Liver (tissue), 9 donors: Measurements from ENCODE around the gene CAPZB. TPM values are rescaled to one million over a fixed set of nuclear protein-coding genes. Genes with fewer than 3 reads are reported as not detected.

Source experiments
- DNase-seq: peaks from one replicate; pipeline ENCODE4 v3.0.0-alpha.2; 2017; ENCODE audit warnings: low spot score
- H3K27ac ChIP-seq, 2 donors: one replicate each; pipeline ENCODE4 v1.7.0; 2013; ENCODE audit warnings: inconsistent platforms in 2 of 2, low read length in 2 of 2, control low read depth in 1 of 2, low read depth in 1 of 2, mild to moderate bottlenecking in 1 of 2
- H3K27me3 ChIP-seq, 4 donors: one replicate each; pipeline versions ENCODE4 v1.6.1 to v1.7.0; 2013; ENCODE audit warnings: low read length in 3 of 4, inconsistent platforms in 1 of 4, mild to moderate bottlenecking in 1 of 4, moderate library complexity in 1 of 4; ENCODE audit not compliant: control insufficient read depth in 4 of 4, insufficient read depth in 4 of 4
- H3K36me3 ChIP-seq, 4 donors: one replicate each; pipeline versions ENCODE4 v1.6.1 to v1.7.0; 2013; ENCODE audit warnings: low read length in 3 of 4, mild to moderate bottlenecking in 3 of 4, low read depth in 1 of 4, moderate library complexity in 1 of 4; ENCODE audit not compliant: control insufficient read depth in 4 of 4, insufficient read depth in 3 of 4
- H3K4me1 ChIP-seq, 4 donors: one replicate each; pipeline versions ENCODE4 v1.6.1 to v1.7.0; 2013; ENCODE audit warnings: low read length in 3 of 4, mild to moderate bottlenecking in 3 of 4, moderate library complexity in 1 of 4; ENCODE audit not compliant: control insufficient read depth in 4 of 4, insufficient read depth in 4 of 4
- H3K4me3 ChIP-seq, 3 donors: one replicate each; pipeline versions ENCODE4 v1.6.1 to v1.7.0; 2013; ENCODE audit warnings: low read length in 3 of 3, control low read depth in 1 of 3, low read depth in 1 of 3, mild to moderate bottlenecking in 1 of 3
- H3K9ac ChIP-seq, 2 donors: one replicate each; pipeline ENCODE4 v1.7.0; 2013; ENCODE audit warnings: low read length in 2 of 2, mild to moderate bottlenecking in 2 of 2, moderate library complexity in 2 of 2, control low read depth in 1 of 2, low read depth in 1 of 2
- H3K9me3 ChIP-seq, 4 donors: one replicate each; pipeline versions ENCODE4 v1.6.1 to v1.7.0; 2013; ENCODE audit warnings: low read length in 3 of 4; ENCODE audit not compliant: control insufficient read depth in 4 of 4
- ATF3 ChIP-seq: IDR thresholded peaks from 2 replicates; pipeline ENCODE4 v1.6.1; 2016; ENCODE audit warnings: antibody characterized with exemption
- CTCF ChIP-seq: fragments of 150-350 bp; IDR thresholded peaks from 2 replicates; pipeline ENCODE4 v1.5.1; 2017; ENCODE audit warnings: improper control_type of control experiment, low read depth, low read length; ENCODE audit not compliant: missing input control
- EGR1 ChIP-seq, 2 donors: IDR thresholded peaks; 2 replicates each; pipeline ENCODE4 v1.6.1; 2016 to 2018; ENCODE audit warnings: antibody characterized with exemption in 2 of 2, low read depth in 2 of 2
- FOXA1 ChIP-seq: IDR thresholded peaks from 2 replicates; pipeline ENCODE4 v1.6.1; 2016; ENCODE audit warnings: antibody characterized with exemption
- GABPA ChIP-seq, 2 donors: IDR thresholded peaks in 1 of 2; conservative IDR thresholded peaks in 1 of 2; 2 replicates each; pipeline ENCODE4 v1.6.1; 2016; ENCODE audit warnings: antibody characterized with exemption in 2 of 2, mild to moderate bottlenecking in 1 of 2, moderate library complexity in 1 of 2
- HNF4A ChIP-seq, 2 donors: conservative IDR thresholded peaks; 2 replicates each; pipeline ENCODE4 v1.6.1; 2016; ENCODE audit warnings: antibody characterized with exemption in 2 of 2, mild to moderate bottlenecking in 2 of 2
- HNF4G ChIP-seq: IDR thresholded peaks from 2 replicates; pipeline ENCODE4 v1.6.1; 2016; ENCODE audit warnings: antibody characterized with exemption
- JUND ChIP-seq, 2 donors: IDR thresholded peaks; 2 replicates each; pipeline ENCODE4 v1.6.1; 2016; ENCODE audit warnings: antibody characterized with exemption in 2 of 2
- MAX ChIP-seq: IDR thresholded peaks from 2 replicates; pipeline ENCODE4 v1.6.1; 2016; ENCODE audit warnings: antibody characterized with exemption
- NR2F2 ChIP-seq: IDR thresholded peaks from 2 replicates; pipeline ENCODE4 v1.6.1; 2016; ENCODE audit warnings: antibody characterized with exemption
- RAD21 ChIP-seq, 2 donors: IDR thresholded peaks; 2 replicates each; pipeline ENCODE4 v1.6.1; 2016; ENCODE audit warnings: antibody characterized with exemption in 2 of 2, mild to moderate bottlenecking in 2 of 2
- REST ChIP-seq: IDR thresholded peaks from 2 replicates; pipeline ENCODE4 v1.6.1; 2016; ENCODE audit warnings: antibody characterized with exemption, mild to moderate bottlenecking
- SP1 ChIP-seq: IDR thresholded peaks from 2 replicates; pipeline ENCODE4 v1.6.1; 2018; ENCODE audit warnings: antibody characterized with exemption, mild to moderate bottlenecking
- TAF1 ChIP-seq: conservative IDR thresholded peaks from 2 replicates; pipeline ENCODE4 v1.6.1; 2016; ENCODE audit warnings: antibody characterized with exemption, mild to moderate bottlenecking
- YY1 ChIP-seq: IDR thresholded peaks from 2 replicates; pipeline ENCODE4 v1.6.1; 2016; ENCODE audit warnings: antibody characterized with exemption, mild to moderate bottlenecking
- ZBTB33 ChIP-seq: IDR thresholded peaks from 2 replicates; pipeline ENCODE4 v1.6.1; 2016; ENCODE audit warnings: antibody characterized with exemption
- WGBS: extraction: QIAGEN DNeasy Blood & Tissue Kit; methylation state at CpG from one replicate; pipeline ENCODE4 v1.1.7; 2013; 5-methylcytosine and 5-hydroxymethylcytosine counted together
- polyA plus RNA-seq, 2 donors: library from polyadenylated mRNA; stranded (reverse) in 1 of 2; unstranded in 1 of 2; fragments of 200-250 nt in 1 of 2; fragments of >200 nt in 1 of 2; fragmentation: Nextera tagmentation in 1 of 2; extraction: Ambion mirVana in 1 of 2; gene quantifications; one replicate each; pipeline versions ENCODE4 v1.2.1 to v1.2.3, GENCODE V29; 2013 to 2015
- total RNA-seq, 2 donors: library from RNA; depleted of rRNA; stranded (reverse); fragments of >200 nt; gene quantifications; one replicate each; pipeline ENCODE4 v1.2.3, GENCODE V29; 2014
- donor health status: healthy.
- donor health status: healthy.
- donor health status: healthy.
- donor health status: healthy.
- donor health status: healthy.

CAPZB gene
- total and polyA plus RNA-seq, 4 donors: 38.3 to 98.9 (median 51.1) TPM

- Histone ChIP-seq H3K36me3 (no peaks in the 10 kb centered on the region), H3K4me1 (no peaks in the 10 kb centered on the region), H3K27me3 (no peaks in the 10 kb centered on the region), H3K9me3 (no peaks in the 10 kb centered on the region), H3K9ac (no peak overlapping the region), H3K27ac (no peak overlapping the region), H3K4me3 (no peak overlapping the region)
- WGBS: 92% methylated on average over 8 of the region's 8 CpGs
- TF ChIP-seq RAD21 (IDR thresholded peaks at IDR 0.05) (no peak), GABPA (IDR thresholded peaks at IDR 0.05 in 1 of 2, conservative IDR thresholded peaks at IDR 0.05 in 1 of 2) (no peak), HNF4G (no peak), REST (no peak), JUND (IDR thresholded peaks at IDR 0.05) (no peak), SP1 (no peak), MAX (no peak), YY1 (no peak), CTCF (no peak), ZBTB33 (no peak), HNF4A (conservative IDR thresholded peaks at IDR 0.05) (no peak), EGR1 (IDR thresholded peaks at IDR 0.05; ENCODE audit: low read depth in 2 of 2) (no peak)
- no peak for DNase-seq
Observed at GRCh38 chr1:19525607-19526545, 40.5 kb upstream of the CAPZB start.

- Histone ChIP-seq H3K27ac (no peak overlapping the region), H3K4me3 (no peak overlapping the region), H3K4me1 (no peaks in the 10 kb centered on the region), H3K27me3 (no peaks in the 10 kb centered on the region), H3K9ac (no peak overlapping the region), H3K9me3 (no peaks in the 10 kb centered on the region), H3K36me3 (no peaks in the 10 kb centered on the region)
- DNase-seq: no peak
- WGBS: 93% methylated on average over 5 of the region's 5 CpGs
- TF ChIP-seq SP1 (no peak), NR2F2 (no peak), RAD21 (IDR thresholded peaks at IDR 0.05) (no peak), FOXA1 (no peak), EGR1 (IDR thresholded peaks at IDR 0.05; ENCODE audit: low read depth in 2 of 2) (no peak), CTCF (no peak), YY1 (no peak), HNF4A (conservative IDR thresholded peaks at IDR 0.05) (no peak), GABPA (IDR thresholded peaks at IDR 0.05 in 1 of 2, conservative IDR thresholded peaks at IDR 0.05 in 1 of 2) (no peak), HNF4G (no peak), TAF1 (no peak), ATF3 (no peak)
Observed at GRCh38 chr1:19524791-19525190, 39.5 kb upstream of the CAPZB start.
